Keratinocyte (primary cell): ENCODE measurements around the gene HEG1. TPM values are rescaled to one million over a fixed set of nuclear protein-coding genes. Genes with fewer than 3 reads are reported as not detected.
A peak's percentile ranks its signal among the peaks of the same experiment; 100 is the strongest.

Experiments used
- DNase-seq: peaks from one replicate; pipeline ENCODE4 v3.0.0-alpha.2; 2011; ENCODE audit warnings: low read depth, missing footprints, low spot score
- FAIRE-seq: peaks from 2 replicates; lab custom pipeline; 2011; peaks lifted over from hg19 to GRCh38; lab: Jason Lieb, UNC
- H2AFZ ChIP-seq: 2 replicates; pipeline ENCODE4 v1.6.0; 2012; ENCODE audit warnings: low read length, control low read depth, inconsistent platforms; ENCODE audit not compliant: control insufficient read depth
- H3K27ac ChIP-seq: 2 replicates; pipeline ENCODE4 v1.5.1; 2011; ENCODE audit warnings: low read length; ENCODE audit not compliant: control insufficient read depth, insufficient read depth
- H3K27me3 ChIP-seq: 3 replicates; pipeline ENCODE4 v1.6.0; 2011; ENCODE audit warnings: low read length; ENCODE audit not compliant: control insufficient read depth, insufficient read depth; ENCODE audit errors: extremely low read depth
- H3K36me3 ChIP-seq, 2 experiments: 2 replicates in 1 of 2; 3 replicates in 1 of 2; pipeline ENCODE4 v1.5.1; 2011; ENCODE audit warnings: low read length in 2 of 2, mild to moderate bottlenecking in 1 of 2; ENCODE audit not compliant: control insufficient read depth in 2 of 2, insufficient read depth in 2 of 2; ENCODE audit errors: extremely low read depth in 1 of 2
- H3K4me1 ChIP-seq: 3 replicates; pipeline ENCODE4 v1.5.1; 2011; ENCODE audit warnings: low read length; ENCODE audit not compliant: control insufficient read depth, insufficient read depth; ENCODE audit errors: extremely low read depth
- H3K4me2 ChIP-seq: 3 replicates; pipeline ENCODE4 v1.6.0; 2011; ENCODE audit warnings: low read depth, low read length; ENCODE audit not compliant: control insufficient read depth, insufficient read depth; ENCODE audit errors: extremely low read depth
- H3K4me3 ChIP-seq, 3 experiments: fragments of 200-600 bp in 1 of 3; sonication (generic) in 1 of 3; 2 replicates in 2 of 3; 3 replicates in 1 of 3; pipeline ENCODE4 v1.5.1; 2011 to 2016; ENCODE audit warnings: low read length in 3 of 3, mild to moderate bottlenecking in 3 of 3, control low read depth in 2 of 3, inconsistent platforms in 1 of 3, low read depth in 1 of 3, mixed read lengths in 1 of 3, mixed run types in 1 of 3, moderate library complexity in 1 of 3; ENCODE audit not compliant: control insufficient read depth in 2 of 3, insufficient read depth in 2 of 3; ENCODE audit errors: extremely low read depth in 1 of 3
- H3K79me2 ChIP-seq: 2 replicates; pipeline ENCODE4 v1.6.0; 2012; ENCODE audit warnings: low read length; ENCODE audit not compliant: control insufficient read depth, insufficient read depth
- H3K9ac ChIP-seq: 3 replicates; pipeline ENCODE4 v1.6.0; 2011; ENCODE audit warnings: low read length; ENCODE audit not compliant: control insufficient read depth, insufficient read depth; ENCODE audit errors: extremely low read depth
- H3K9me1 ChIP-seq: 3 replicates; pipeline ENCODE4 v1.6.0; 2011; ENCODE audit warnings: low read length; ENCODE audit not compliant: control insufficient read depth, insufficient read depth; ENCODE audit errors: extremely low read depth
- H3K9me3 ChIP-seq: 2 replicates; pipeline ENCODE4 v1.5.1; 2012; ENCODE audit warnings: low read depth, low read length; ENCODE audit not compliant: control insufficient read depth
- H4K20me1 ChIP-seq: 3 replicates; pipeline ENCODE4 v1.6.0; 2011; ENCODE audit warnings: low read length; ENCODE audit not compliant: control insufficient read depth, insufficient read depth; ENCODE audit errors: extremely low read depth
- CTCF ChIP-seq, 3 experiments: IDR thresholded peaks in 1 of 3; conservative IDR thresholded peaks in 1 of 3; optimal IDR thresholded peaks in 1 of 3; 2 replicates in 2 of 3; 3 replicates in 1 of 3; pipeline versions ENCODE3 to v1.5.1; 2011; ENCODE audit warnings: low read length in 3 of 3, mild to moderate bottlenecking in 3 of 3, moderate library complexity in 2 of 3, control low read depth in 1 of 3, inconsistent platforms in 1 of 3; ENCODE audit not compliant: insufficient read depth in 2 of 3; ENCODE audit errors: extremely low read depth in 1 of 3
- EZH2 ChIP-seq: IDR thresholded peaks from one replicate; pipeline ENCODE4 v1.6.1; 2012; ENCODE audit warnings: inconsistent platforms, mild to moderate bottlenecking, low read length, moderate library complexity
- dilution Hi-C: fragments of 300-500 bp; cut with MboI; formaldehyde crosslinking; loops from one replicate; pipeline ENCODE4 v1.7.0; 2020; ENCODE audit warnings: low sequenced_read_pairs; ENCODE audit not compliant: extremely low pct_ligation_motif_present
- polyA plus RNA-seq, 5 experiments: library from polyadenylated mRNA; depleted of rRNA in 3 of 5; stranded (reverse) in 3 of 5; stranded (forward) in 1 of 5; unstranded in 1 of 5; fragments of >200 nt; gene quantifications; 1 replicate in 1 of 5; 2 replicates in 3 of 5; 3 replicates in 1 of 5; pipeline versions ENCODE4 v1.2.1 to v1.2.3, GENCODE V29; 2011 to 2012; ENCODE audit warnings: missing spikeins in 2 of 5, low read depth in 1 of 5, low replicate concordance in 1 of 5

The HEG1 gene
- polyA plus RNA-seq, 1 donor (not counting 4 experiments of a cell fraction or from before 2014, with no cell fraction given), result 12.7 TPM

- TF ChIP-seq EZH2 (no peak), CTCF (optimal IDR thresholded peaks at IDR 0.05 in 1 of 3, IDR thresholded peaks at IDR 0.05 in 1 of 3, conservative IDR thresholded peaks at IDR 0.05 in 1 of 3; ENCODE audit: extremely low read depth in 1 of 3, insufficient read depth in 2 of 3, low read length in 3 of 3) (peak; percentile 66 to 81 (median 70))
- dilution Hi-C loops, result no loop called here
- no peak for DNase-seq
- H3K9ac ChIP-seq, result no peak overlapping the region
- no peaks in the 10 kb centered on the region for H3K36me3 ChIP-seq
- no peak overlapping the region for H3K4me3 ChIP-seq
- peak; percentile 79 for FAIRE-seq
- H3K79me2 ChIP-seq, result no peaks in the 10 kb centered on the region
- H3K9me3 ChIP-seq, result no peaks in the 10 kb centered on the region
- no peaks in the 10 kb centered on the region for H3K27me3 ChIP-seq
- no peaks in the 10 kb centered on the region for H3K9me1 ChIP-seq
- no peaks in the 10 kb centered on the region for H3K4me1 ChIP-seq
- no peaks in the 10 kb centered on the region for H4K20me1 ChIP-seq
- no peak overlapping the region for H3K4me2 ChIP-seq
- no peak overlapping the region for H3K27ac ChIP-seq
- H2AFZ ChIP-seq, result no peak overlapping the region
These were observed 127.2 kb downstream of the HEG1 start for GRCh38 chr3:124928333-124929202.

- no peaks in the 10 kb centered on the region for H3K9me3 ChIP-seq
- no peaks in the 10 kb centered on the region for H4K20me1 ChIP-seq
- H3K9me1 ChIP-seq, result no peaks in the 10 kb centered on the region
- no peak overlapping the region for H3K4me3 ChIP-seq
- dilution Hi-C loops, result no loop called here
- no peaks in the 10 kb centered on the region for H3K4me1 ChIP-seq
- H3K27ac ChIP-seq, result no peak overlapping the region
- H3K36me3 ChIP-seq, result no peaks in the 10 kb centered on the region
- TF ChIP-seq EZH2 (no peak), CTCF (optimal IDR thresholded peaks at IDR 0.05 in 1 of 3, IDR thresholded peaks at IDR 0.05 in 1 of 3, conservative IDR thresholded peaks at IDR 0.05 in 1 of 3; ENCODE audit: extremely low read depth in 1 of 3, insufficient read depth in 2 of 3, low read length in 3 of 3) (no peak)
- no peaks in the 10 kb centered on the region for H3K27me3 ChIP-seq
- no peak overlapping the region for H2AFZ ChIP-seq
- no peak for DNase-seq
- no peak overlapping the region for H3K9ac ChIP-seq
- no peak overlapping the region for H3K4me2 ChIP-seq
- FAIRE-seq, result no peak
- H3K79me2 ChIP-seq, result no peaks in the 10 kb centered on the region
These were observed 128.2 kb downstream of the HEG1 start for GRCh38 chr3:124927574-124928045.
